ENCODE data around the gene LRRC4C.
A peak's percentile ranks its signal among the peaks of the same experiment; 100 is the strongest.

The LRRC4C gene

GRCh38 chr11:41419901-41420300 lies 39.6 kb downstream of the LRRC4C start:
- no peak for DNase-seq

- no peak for DNase-seq
These were observed 44.5 kb downstream of the LRRC4C start for GRCh38 chr11:41414771-41415440.

GRCh38 chr11:41413843-41414242 lies 45.6 kb downstream of the LRRC4C start:
- no peak for DNase-seq

GRCh38 chr11:41405812-41406211 lies 53.6 kb downstream of the LRRC4C start:
- no peak for DNase-seq

- DNase-seq: no peak
These were observed 55.3 kb downstream of the LRRC4C start for GRCh38 chr11:41404109-41404508.

GRCh38 chr11:41403458-41403857 lies 56.0 kb downstream of the LRRC4C start:
- DNase-seq: no peak

GRCh38 chr11:41400819-41401382 lies 58.6 kb downstream of the LRRC4C start:
- no peak for DNase-seq

- DNase-seq: no peak
These were observed 59.3 kb downstream of the LRRC4C start for GRCh38 chr11:41400124-41400523.

- DNase-seq: no peak
These were observed 60.1 kb downstream of the LRRC4C start for GRCh38 chr11:41399323-41399722.

GRCh38 chr11:41398175-41398574 lies 61.3 kb downstream of the LRRC4C start:
- DNase-seq: no peak

- DNase-seq: no peak
These were observed 64.8 kb downstream of the LRRC4C start for GRCh38 chr11:41394521-41395195.

- DNase-seq: no peak
These were observed 66.9 kb downstream of the LRRC4C start for GRCh38 chr11:41392596-41392995.

GRCh38 chr11:41389623-41390130 lies 69.8 kb downstream of the LRRC4C start:
- DNase-seq: no peak

- DNase-seq: no peak
These were observed 75.1 kb downstream of the LRRC4C start for GRCh38 chr11:41384329-41384728.

- DNase-seq: no peak
These were observed 75.7 kb downstream of the LRRC4C start for GRCh38 chr11:41383768-41384167.

- DNase-seq: no peak
These were observed 76.5 kb downstream of the LRRC4C start for GRCh38 chr11:41382927-41383326.

GRCh38 chr11:41379084-41379483 lies 80.4 kb downstream of the LRRC4C start:
- no peak for DNase-seq

GRCh38 chr11:41377709-41378394 lies 81.6 kb downstream of the LRRC4C start:
- DNase-seq: no peak

GRCh38 chr11:41351825-41352224 lies 107.6 kb downstream of the LRRC4C start:
- no peak for DNase-seq

GRCh38 chr11:41346042-41346441 lies 113.4 kb downstream of the LRRC4C start:
- DNase-seq: no peak

GRCh38 chr11:41334007-41334933 lies 125.2 kb downstream of the LRRC4C start:
- DNase-seq: peak in 2 of 51 donors; percentile 1 to 5

All from hypothalamus (tissue), 51 donors.